IMR-90 (cell line): ENCODE data around the gene SNED1. TPM values are rescaled to one million over a fixed set of nuclear protein-coding genes. Genes with fewer than 3 reads are reported as not detected.

ENCODE experiments used
- ATAC-seq: fragments of 200-7000 bp; cut with Tn5 transposase; 2 replicates; pipeline ENCODE4 v1.9.1; 2020; ENCODE audit warnings: low read depth, mild to moderate bottlenecking, moderate library complexity
- BruUV-seq: library from RNA; stranded (reverse); fragments of 400-500 nt; replicated peaks from 2 replicates; lab custom pipeline; 2021; lab: Mats Ljungman, UMichigan
- CTCF ChIA-PET: fragments of 300-600 bp; formaldehyde crosslinking; extraction: SDS; loops from one replicate; lab custom pipeline; 2021; ENCODE audit warnings: antibody characterized with exemption; lab: Yijun Ruan, JAX
- POLR2A ChIA-PET: fragments of 300-600 bp; sonication (Branson Sonifier 250); formaldehyde crosslinking; loops from one replicate; lab custom pipeline; 2022; ENCODE audit warnings: antibody characterized with exemption; ENCODE audit not compliant: unreplicated experiment; lab: Charles Lee
- DNase-seq: peaks from one replicate; pipeline ENCODE4 v3.0.0; 2013
- H2AFZ ChIP-seq: replicated peaks from 2 replicates; pipeline ENCODE3; 2013; ENCODE audit warnings: low read length, mild to moderate bottlenecking; ENCODE audit not compliant: poor library complexity
- H2AK5ac ChIP-seq: 2 replicates; pipeline ENCODE4 v1.6.1; 2013; ENCODE audit warnings: low read depth, low read length, inconsistent platforms
- H2AK9ac ChIP-seq: replicated peaks from 2 replicates; pipeline ENCODE3; 2013; ENCODE audit warnings: mild to moderate bottlenecking, low read depth, low read length, moderate library complexity; ENCODE audit not compliant: poor library complexity
- H2BK120ac ChIP-seq: 2 replicates; pipeline ENCODE4 v1.6.1; 2013; ENCODE audit warnings: low read depth, low read length, inconsistent platforms
- H2BK15ac ChIP-seq: 3 replicates; pipeline ENCODE4 v1.6.1; 2013; ENCODE audit warnings: low read depth, low read length, inconsistent platforms
- H2BK20ac ChIP-seq: 2 replicates; pipeline ENCODE4 v1.6.1; 2013; ENCODE audit warnings: low read depth, mild to moderate bottlenecking, inconsistent platforms, low read length, moderate library complexity
- H2BK5ac ChIP-seq: 2 replicates; pipeline ENCODE4 v1.6.1; 2013; ENCODE audit warnings: mild to moderate bottlenecking, low read depth, low read length, inconsistent platforms; ENCODE audit not compliant: poor library complexity, severe bottlenecking
- H3K14ac ChIP-seq: replicated peaks from 2 replicates; pipeline ENCODE4 v1.6.1; 2013; ENCODE audit warnings: low read depth, low read length, inconsistent platforms
- H3K18ac ChIP-seq: 2 replicates; pipeline ENCODE4 v1.6.1; 2013; ENCODE audit warnings: low read depth, low read length, control low read depth
- H3K23ac ChIP-seq: 2 replicates; pipeline ENCODE4 v1.6.1; 2013; ENCODE audit warnings: low read depth, low read length, inconsistent platforms
- H3K27ac ChIP-seq: 2 replicates; pipeline ENCODE4 v1.5.1; 2013; ENCODE audit warnings: mild to moderate bottlenecking, control low read depth, low read length; ENCODE audit not compliant: insufficient read depth
- H3K27me3 ChIP-seq: 2 replicates; pipeline ENCODE4 v1.6.1; 2013; ENCODE audit warnings: low read length; ENCODE audit not compliant: control insufficient read depth, insufficient read depth
- H3K36me3 ChIP-seq: 2 replicates; pipeline ENCODE4 v1.6.1; 2013; ENCODE audit warnings: low read length, mixed read lengths; ENCODE audit not compliant: control insufficient read depth, insufficient read depth
- H3K4ac ChIP-seq: 2 replicates; pipeline ENCODE4 v1.6.1; 2013; ENCODE audit warnings: low read depth, low read length, inconsistent platforms
- H3K4me1 ChIP-seq: 2 replicates; pipeline ENCODE4 v1.6.1; 2013; ENCODE audit warnings: low read length, mixed read lengths; ENCODE audit not compliant: control insufficient read depth, insufficient read depth
- H3K4me2 ChIP-seq: 2 replicates; pipeline ENCODE4 v1.6.1; 2013; ENCODE audit warnings: low read depth, mild to moderate bottlenecking, control low read depth, low read length, moderate library complexity
- H3K4me3 ChIP-seq: 2 replicates; pipeline ENCODE4 v1.5.1; 2013; ENCODE audit warnings: low read depth, mild to moderate bottlenecking, control low read depth, low read length, moderate library complexity; ENCODE audit not compliant: insufficient read depth
- H3K56ac ChIP-seq: 2 replicates; pipeline ENCODE4 v1.6.1; 2013; ENCODE audit warnings: low read length, inconsistent platforms; ENCODE audit not compliant: insufficient read depth; ENCODE audit errors: extremely low read depth
- H3K79me1 ChIP-seq, 2 experiments: 2 replicates each; pipeline ENCODE4 v1.6.1; 2013; ENCODE audit warnings: low read length in 2 of 2, inconsistent platforms in 1 of 2, low read depth in 1 of 2
- H3K9ac ChIP-seq: 2 replicates; pipeline ENCODE4 v1.6.1; 2013; ENCODE audit warnings: low read depth, low read length, control low read depth
- H3K9me1 ChIP-seq: 2 replicates; pipeline ENCODE4 v1.6.1; 2013; ENCODE audit warnings: low read length, inconsistent platforms; ENCODE audit not compliant: insufficient read depth
- H3K9me3 ChIP-seq: 2 replicates; pipeline ENCODE4 v1.6.1; 2013; ENCODE audit warnings: low read length; ENCODE audit not compliant: control insufficient read depth, insufficient read depth
- H4K20me1 ChIP-seq: 2 replicates; pipeline ENCODE4 v1.6.1; 2013; ENCODE audit warnings: low read length, inconsistent platforms; ENCODE audit not compliant: insufficient read depth
- H4K5ac ChIP-seq: 2 replicates; pipeline ENCODE4 v1.6.1; 2013; ENCODE audit warnings: mild to moderate bottlenecking, low read depth, low read length, control low read depth
- H4K8ac ChIP-seq, 2 experiments: 2 replicates each; pipeline ENCODE4 v1.6.1; 2013; ENCODE audit warnings: low read depth in 2 of 2, low read length in 2 of 2, control low read depth in 1 of 2, inconsistent platforms in 1 of 2
- H4K91ac ChIP-seq: 2 replicates; pipeline ENCODE4 v1.6.1; 2013; ENCODE audit warnings: low read depth, low read length, inconsistent platforms; ENCODE audit not compliant: insufficient read depth
- BHLHE40 ChIP-seq: fragments of 150-350 bp; IDR thresholded peaks from 2 replicates; pipeline ENCODE4 v1.6.1; 2016; ENCODE audit warnings: mild to moderate bottlenecking, low read depth, low read length
- CEBPB ChIP-seq: IDR thresholded peaks from 2 replicates; pipeline ENCODE4 v1.6.1; 2012; ENCODE audit warnings: low read depth, low read length, improper control_type of control experiment
- CHD1 ChIP-seq: IDR thresholded peaks from 2 replicates; pipeline ENCODE4 v1.6.1; 2012; ENCODE audit warnings: low read depth, low read length, improper control_type of control experiment
- CTCF ChIP-seq: conservative IDR thresholded peaks from 2 replicates; pipeline ENCODE4 v1.5.1; 2012; ENCODE audit warnings: mild to moderate bottlenecking, low read depth, low read length, improper control_type of control experiment
- ELK1 ChIP-seq: fragments of 150-350 bp; IDR thresholded peaks from 2 replicates; pipeline ENCODE4 v1.6.1; 2016; ENCODE audit warnings: low read depth, mild to moderate bottlenecking, low read length, moderate library complexity, borderline replicate concordance
- FOS ChIP-seq: fragments of 150-350 bp; IDR thresholded peaks from 2 replicates; pipeline ENCODE4 v1.6.1; 2016; ENCODE audit warnings: low read depth, low read length
- MAFK ChIP-seq: IDR thresholded peaks from 2 replicates; pipeline ENCODE4 v1.6.1; 2012; ENCODE audit warnings: low read depth, low read length, improper control_type of control experiment
- MAZ ChIP-seq: IDR thresholded peaks from 2 replicates; pipeline ENCODE4 v1.6.1; 2012; ENCODE audit warnings: low read depth, mild to moderate bottlenecking, low read length, improper control_type of control experiment, moderate library complexity, borderline replicate concordance
- MXI1 ChIP-seq: IDR thresholded peaks from 2 replicates; pipeline ENCODE4 v1.6.1; 2012; ENCODE audit warnings: low read depth, mild to moderate bottlenecking, low read length, moderate library complexity, borderline replicate concordance
- NFE2L2 ChIP-seq: fragments of 150-350 bp; IDR thresholded peaks from 2 replicates; pipeline ENCODE4 v1.6.1; 2016; ENCODE audit warnings: low read depth, mild to moderate bottlenecking, low read length
- POLR2A ChIP-seq: IDR thresholded peaks from 2 replicates; pipeline ENCODE4 v1.6.1; 2012; ENCODE audit warnings: mild to moderate bottlenecking, low read depth, low read length
- RAD21 ChIP-seq: IDR thresholded peaks from 2 replicates; pipeline ENCODE4 v1.6.1; 2012; ENCODE audit warnings: low read length, improper control_type of control experiment
- RCOR1 ChIP-seq: IDR thresholded peaks from 2 replicates; pipeline ENCODE4 v1.6.1; 2012; ENCODE audit warnings: mild to moderate bottlenecking, low read length, improper control_type of control experiment; ENCODE audit not compliant: insufficient replicate concordance
- RFX5 ChIP-seq: IDR thresholded peaks from 2 replicates; pipeline ENCODE4 v1.8.0; 2012; ENCODE audit warnings: low read depth, mild to moderate bottlenecking, low read length, moderate library complexity
- SMC3 ChIP-seq: fragments of 150-350 bp; IDR thresholded peaks from 2 replicates; pipeline ENCODE4 v1.6.1; 2016; ENCODE audit warnings: low read depth, mild to moderate bottlenecking, antibody characterized with exemption, low read length, moderate library complexity
- USF2 ChIP-seq: fragments of 150-350 bp; IDR thresholded peaks from 2 replicates; pipeline ENCODE4 v1.6.1; 2017; ENCODE audit warnings: mild to moderate bottlenecking, antibody characterized with exemption, low read length, low read depth
- WGBS, 2 experiments: methylation state at CpG; one replicate each; pipeline versions ENCODE4 v1.1.5 to v1.1.7; 2013; ENCODE audit warnings: missing lambda C conversion rate in 2 of 2; ENCODE audit not compliant: insufficient read length in 1 of 2; ENCODE audit errors: extremely low coverage in 2 of 2; 5-methylcytosine and 5-hydroxymethylcytosine counted together
- dilution Hi-C: fragments of 300-500 bp; cut with HindIII; formaldehyde crosslinking; loops from one replicate; pipeline ENCODE4 v1.14.3; 2018; ENCODE audit warnings: low sequenced_read_pairs; ENCODE audit not compliant: unreplicated experiment
- in situ Hi-C: fragments of 300-500 bp; cut with MboI; formaldehyde crosslinking; loops from 3 replicates; pipeline ENCODE4 v1.14.3; 2019; ENCODE audit warnings: low sequenced_read_pairs, inconsistent platforms, mixed read lengths
- intact Hi-C: fragments of 100-400 bp; cut with micrococcal nuclease; formaldehyde crosslinking; loops from 2 replicates; pipeline ENCODE4 v1.10.0; 2022
- polyA plus RNA-seq, 3 experiments: library from polyadenylated mRNA; depleted of rRNA; stranded (reverse); fragments of >200 nt; gene quantifications; 2 replicates each; pipeline ENCODE4 v1.2.3, GENCODE V29; 2012; ENCODE audit warnings: low replicate concordance in 1 of 3
- total RNA-seq: library from RNA; depleted of rRNA; stranded (reverse); fragments of >200 nt; gene quantifications from 2 replicates; pipeline ENCODE4 v1.2.3, GENCODE V29; 2012

SNED1 gene
- total and polyA plus RNA-seq, 2 of the 4 experiments (the other 2 are of a cell fraction): 1.1 to 3.4 TPM

GRCh38 chr2:241081643-241082340 is 83.4 kb downstream of the SNED1 start:
- intact Hi-C loops: no loop called here
- Histone ChIP-seq H2AK9ac (no peak overlapping the region), H3K14ac (no peak overlapping the region), H2AK5ac (no peak overlapping the region), H2AFZ (no peak overlapping the region), H3K9ac (no peak overlapping the region), H4K8ac (no peak overlapping the region), H2BK20ac (no peak overlapping the region), H4K5ac (no peak overlapping the region), H3K9me3 (no peaks in the 10 kb centered on the region), H3K79me1 (no peaks in the 10 kb centered on the region), H3K4me1 (no peaks in the 10 kb centered on the region), H2BK15ac (no peak overlapping the region), H3K27me3 (no peaks in the 10 kb centered on the region), H4K91ac (no peak overlapping the region), H3K4me3 (no peak overlapping the region), H3K36me3 (peaks cover 5% of the 10 kb centered on the region), H3K9me1 (no peaks in the 10 kb centered on the region; the same call in 1 of the 2 replicates), H3K56ac (no peak overlapping the region), H4K20me1 (no peaks in the 10 kb centered on the region), H3K4ac (no peak overlapping the region), H3K18ac (no peak overlapping the region), H2BK120ac (no peak overlapping the region), H2BK5ac (no peak overlapping the region), H3K27ac (no peak overlapping the region), H3K4me2 (no peak overlapping the region), H3K23ac (no peak overlapping the region)
- dilution Hi-C loops: no loop called here
- no TSS peak for BruUV-seq
- TF ChIP-seq MAZ: no peak
- TF ChIP-seq MXI1: no peak
- TF ChIP-seq MAFK: no peak
- no peak for TF ChIP-seq CHD1
- TF ChIP-seq RAD21: no peak
- TF ChIP-seq RFX5: no peak
- no peak for TF ChIP-seq USF2
- TF ChIP-seq SMC3: no peak
- no peak for TF ChIP-seq BHLHE40
- no peak for TF ChIP-seq NFE2L2
- TF ChIP-seq CTCF: no peak
- TF ChIP-seq RCOR1: no peak
- no peak for TF ChIP-seq CEBPB
- TF ChIP-seq FOS: no peak
- TF ChIP-seq ELK1: no peak
- TF ChIP-seq POLR2A: no peak
- ChIA-PET CTCF (no interaction called here), POLR2A (no interaction called here)
- no peak for DNase-seq
- in situ Hi-C loops: no loop called here
- no peak for ATAC-seq
- 74% methylated on average over 6 of the region's 28 CpGs; no CpG with 5 or more reads in 1 of the 2 experiments for WGBS, 2 experiments
